Lower leg skin (tissue), 4 donors: Measurements from ENCODE around the gene MMP11. TPM values are rescaled to one million over a fixed set of nuclear protein-coding genes. Genes with fewer than 3 reads are reported as not detected.

Experiments
- DNase-seq, 2 donors: peaks; one replicate each; pipeline ENCODE4 v3.0.0-alpha.2; 2019; ENCODE audit warnings: low spot score in 2 of 2
- H3K4me3 ChIP-seq: fragments of 200-600 bp; sonication (generic); 2 replicates; pipeline ENCODE4 v1.5.1; 2017; ENCODE audit warnings: mild to moderate bottlenecking, low read depth; ENCODE audit not compliant: poor library complexity, severe bottlenecking
- CTCF ChIP-seq, 3 donors: fragments of 450-650 bp; IDR thresholded peaks; one replicate each; pipeline ENCODE4 v1.5.1; 2016; ENCODE audit warnings: antibody characterized with exemption in 3 of 3, mild to moderate bottlenecking in 3 of 3, moderate library complexity in 2 of 3
- POLR2A ChIP-seq, 2 donors: fragments of 450-650 bp; IDR thresholded peaks; one replicate each; pipeline ENCODE4 v1.6.1; 2016 to 2017; ENCODE audit warnings: antibody characterized with exemption in 2 of 2, mild to moderate bottlenecking in 1 of 2, moderate library complexity in 1 of 2
- WGBS, 2 donors: methylation state at CpG; one replicate each; pipeline ENCODE4 v1.1.5; 2018; 5-methylcytosine and 5-hydroxymethylcytosine counted together
- intact Hi-C: fragments of 100-400 bp; cut with DNase I; formaldehyde crosslinking; loops from one replicate; pipeline ENCODE4 v1.15.0; 2023; ENCODE audit warnings: low total_unique reads
- total RNA-seq, 4 donors: library from RNA; depleted of rRNA; stranded (reverse); fragments of >200 nt; gene quantifications; one replicate each; pipeline ENCODE4 v1.1.0, GENCODE V29; 2016

Gene MMP11
- total RNA-seq, 4 donors from 2014 or later, result 0.51 to 2.7 (median 1.9) TPM

GRCh38 chr22:23801886-23802377, 29.3 kb downstream of the MMP11 start:
- TF ChIP-seq POLR2A (IDR thresholded peaks at IDR 0.05) (no peak), CTCF (IDR thresholded peaks at IDR 0.05) (no peak)
- 93 to 94% methylated on average over 8 of the region's 8 CpGs for WGBS, 2 donors
- DNase-seq, result no peak
- intact Hi-C loops, result no loop called here
- no peak overlapping the region for H3K4me3 ChIP-seq

GRCh38 chr22:23803001-23803819, 30.6 kb downstream of the MMP11 start:
- H3K4me3 ChIP-seq, result no peak overlapping the region

GRCh38 chr22:23804781-23805291, 32.2 kb downstream of the MMP11 start:
- H3K4me3 ChIP-seq, result no peak overlapping the region
- no peak for DNase-seq
- intact Hi-C loops, result no loop called here
- TF ChIP-seq POLR2A (IDR thresholded peaks at IDR 0.05) (no peak), CTCF (IDR thresholded peaks at IDR 0.05) (no peak)
- 85 to 89% methylated on average over 12 of the region's 12 CpGs for WGBS, 2 donors

More at GRCh38 chr22:23803001-23803819, 30.6 kb downstream of the MMP11 start:
- intact Hi-C loops, result no loop called here
- no peak for DNase-seq
- 80 to 87% methylated on average over 19 to 21 of the region's 21 CpGs for WGBS, 2 donors
- TF ChIP-seq CTCF (IDR thresholded peaks at IDR 0.05) (no peak), POLR2A (IDR thresholded peaks at IDR 0.05) (no peak)

- no peak overlapping the region for H3K4me3 ChIP-seq
- TF ChIP-seq POLR2A (IDR thresholded peaks at IDR 0.05) (no peak), CTCF (IDR thresholded peaks at IDR 0.05) (no peak)
- WGBS, 2 donors, result 92 to 100% methylated on average over 1 of the region's 1 CpG
- DNase-seq, result no peak
- intact Hi-C loops, result no loop called here
These were observed 34.2 kb downstream of the MMP11 start for GRCh38 chr22:23806837-23807236.

- TF ChIP-seq POLR2A (IDR thresholded peaks at IDR 0.05), result no peak
- intact Hi-C loops, result no loop called here
- WGBS, 2 donors, result 95 to 96% methylated on average over 4 of the region's 4 CpGs
- DNase-seq, result no peak
- H3K4me3 ChIP-seq, result no peak overlapping the region
These were observed 39.7 kb downstream of the MMP11 start for GRCh38 chr22:23812378-23812777.

GRCh38 chr22:23815541-23816155, 43.0 kb downstream of the MMP11 start:
- DNase-seq, result no peak
- TF ChIP-seq POLR2A (IDR thresholded peaks at IDR 0.05) (no peak), CTCF (IDR thresholded peaks at IDR 0.05) (no peak)
- H3K4me3 ChIP-seq, result no peak overlapping the region
- intact Hi-C loops, result no loop called here
- 68 to 73% methylated on average over 10 of the region's 10 CpGs for WGBS, 2 donors
